ENCODE results near the gene ARHGAP6.
"Not testable (repeated sequence)": the region's sequence is repeated elsewhere in the genome, so short reads cannot be mapped to it uniquely, and the experiment has no call there.

The ARHGAP6 gene

DNA sequence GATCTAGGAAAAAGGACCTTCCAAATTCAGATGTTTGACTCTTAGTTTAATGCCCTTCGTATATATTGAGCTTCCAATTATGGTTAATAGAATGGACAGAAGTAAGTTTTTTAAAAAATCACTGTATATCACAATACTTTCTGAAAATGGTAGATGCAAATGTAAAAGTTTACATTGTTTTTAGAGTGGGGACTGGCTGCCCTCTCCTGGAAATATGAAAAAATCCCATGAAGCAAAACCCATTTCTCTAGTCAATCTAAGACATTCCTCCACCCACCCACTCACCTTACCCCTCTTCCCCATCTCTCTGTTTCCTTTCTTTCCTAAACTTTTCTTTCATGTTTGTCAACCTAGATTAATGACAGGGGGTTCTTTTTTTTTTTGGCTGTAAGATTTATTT is 134.5 kb downstream of the ARHGAP6 start:
- DNase-seq (ENCODE audit: extremely low read depth, low read depth): no peak
- TF ChIP-seq CTCF (IDR thresholded peaks at IDR 0.05; ENCODE audit: low read depth, low read length): peak; percentile 30

GRCh38 chrX:11530621-11531020 is 135.1 kb downstream of the ARHGAP6 start:
- no peak for TF ChIP-seq CTCF (IDR thresholded peaks at IDR 0.05; ENCODE audit: low read depth, low read length)
- DNase-seq (ENCODE audit: extremely low read depth, low read depth): no peak

DNA sequence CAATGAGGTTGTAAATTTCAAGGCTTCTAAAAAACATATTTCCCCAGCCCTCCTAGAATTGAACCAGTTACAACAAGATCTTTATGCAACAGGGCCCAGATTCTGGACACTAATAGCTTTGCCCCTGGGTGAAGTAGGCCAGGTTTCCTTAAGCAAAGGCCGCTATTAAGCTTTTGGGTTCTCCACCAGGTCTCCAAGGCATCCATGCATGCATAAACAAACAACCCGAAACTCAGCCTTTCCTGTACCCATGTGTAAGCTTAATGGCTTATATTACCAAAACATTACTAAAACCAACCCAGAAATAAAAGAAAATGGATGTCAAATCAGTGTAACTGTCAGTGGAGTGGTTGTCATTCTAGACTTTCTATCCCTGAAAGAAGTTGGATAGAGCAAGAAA is 137.1 kb downstream of the ARHGAP6 start:
- no peak for TF ChIP-seq CTCF (IDR thresholded peaks at IDR 0.05; ENCODE audit: low read depth, low read length)

GRCh38 chrX:11525685-11526084 is 140.0 kb downstream of the ARHGAP6 start:
- no peak for TF ChIP-seq CTCF (IDR thresholded peaks at IDR 0.05; ENCODE audit: low read depth, low read length)

More for the DNA sequence above, 137.1 kb downstream of the ARHGAP6 start:
- DNase-seq (ENCODE audit: extremely low read depth, low read depth): no peak

DNA sequence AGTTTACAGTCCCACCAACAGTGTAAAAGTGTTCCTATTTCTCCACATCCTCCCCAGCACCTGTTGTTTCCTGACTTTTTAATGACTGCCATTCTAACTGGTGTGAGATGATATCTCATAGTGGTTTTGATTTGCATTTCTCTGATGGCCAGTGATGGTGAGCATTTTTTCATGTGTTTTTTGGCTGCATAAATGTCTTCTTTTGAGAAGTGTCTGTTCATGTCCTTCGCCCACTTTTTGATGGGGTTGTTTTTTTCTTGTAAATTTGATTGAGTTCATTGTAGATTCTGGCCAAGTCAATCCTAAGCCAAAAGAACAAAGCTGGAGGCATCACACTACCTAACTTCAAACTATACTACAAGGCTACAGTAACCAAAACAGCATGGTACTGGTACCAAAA is 146.5 kb downstream of the ARHGAP6 start:
- DNase-seq (ENCODE audit: extremely low read depth, low read depth): not testable (repeated sequence)

More at GRCh38 chrX:11525685-11526084, 140.0 kb downstream of the ARHGAP6 start:
- DNase-seq (ENCODE audit: extremely low read depth, low read depth): no peak

GRCh38 chrX:11509786-11510185 is 155.9 kb downstream of the ARHGAP6 start:
- DNase-seq (ENCODE audit: extremely low read depth, low read depth): no peak
- TF ChIP-seq CTCF (IDR thresholded peaks at IDR 0.05; ENCODE audit: low read depth, low read length): no peak

DNA sequence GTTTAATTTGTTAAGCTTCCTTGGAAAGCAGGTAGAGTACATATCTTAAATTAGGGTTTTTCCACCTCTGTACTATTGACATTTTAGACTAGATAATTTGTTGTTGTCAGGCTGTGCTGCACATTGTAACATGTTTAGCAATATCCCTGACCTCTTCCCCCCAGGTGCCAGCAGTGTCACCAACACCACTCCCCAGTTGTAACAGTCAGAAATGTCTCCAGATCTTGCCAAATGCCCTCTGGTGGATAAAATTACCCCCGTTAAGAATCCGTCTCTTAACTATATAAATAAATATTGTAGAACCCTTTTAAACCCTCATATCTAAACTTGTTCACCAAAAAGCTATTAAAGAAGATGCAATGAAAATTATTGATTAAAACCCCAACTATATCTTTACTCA is 161.5 kb downstream of the ARHGAP6 start:
- no peak for DNase-seq (ENCODE audit: extremely low read depth, low read depth)

More for the DNA sequence above, 161.5 kb downstream of the ARHGAP6 start:
- no peak for TF ChIP-seq CTCF (IDR thresholded peaks at IDR 0.05; ENCODE audit: low read depth, low read length)
